GM19455 (cell line): ENCODE measurements around the gene MSI2.
"Not testable (repeated sequence)": the region's sequence is repeated elsewhere in the genome, so short reads cannot be mapped to it uniquely, and the experiment has no call there.

Experiments used
- ATAC-seq: cut with Tn5 transposase; IDR thresholded peaks from one replicate; pipeline ENCODE4 v1.9.1; 2021; ENCODE audit not compliant: unreplicated experiment

The MSI2 gene

DNA sequence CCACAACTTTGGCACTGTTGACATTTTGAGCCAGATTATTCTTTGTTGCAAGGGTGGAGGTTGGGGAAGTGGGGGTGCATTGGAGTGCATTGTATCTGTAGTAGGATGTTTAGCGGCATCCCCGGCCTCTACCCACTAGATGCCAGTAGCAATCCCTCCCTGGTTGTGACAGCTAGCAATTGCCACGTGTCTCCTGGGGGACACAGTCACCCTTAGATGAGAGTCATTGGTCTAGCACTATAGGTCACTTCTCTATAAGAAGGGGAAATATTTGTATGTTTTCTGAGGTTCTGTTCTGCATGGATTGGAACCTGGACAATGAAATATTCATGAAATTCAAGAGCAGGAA lies 32.4 kb downstream of the MSI2 start:
- no peak for ATAC-seq

DNA sequence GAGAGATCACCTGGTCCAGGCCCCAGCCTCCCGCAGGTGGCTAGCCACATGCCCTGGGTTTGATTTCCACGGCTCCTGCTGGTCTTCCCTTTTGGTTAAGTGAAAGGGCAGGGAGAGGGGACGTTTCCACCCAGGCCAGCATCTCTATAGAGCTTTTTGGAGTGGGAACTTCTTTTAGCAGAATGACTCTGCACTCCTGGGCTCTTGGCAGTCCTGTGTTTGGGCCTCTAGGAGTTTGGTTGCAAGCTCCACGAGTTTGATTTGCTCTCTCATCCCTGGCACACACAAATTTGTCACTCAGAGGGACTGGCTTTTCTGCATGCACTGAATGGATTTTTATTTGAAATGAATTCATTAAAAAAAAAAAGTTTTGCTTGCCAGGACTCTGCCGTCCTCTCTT lies 32.8 kb downstream of the MSI2 start:
- no peak for ATAC-seq

DNA sequence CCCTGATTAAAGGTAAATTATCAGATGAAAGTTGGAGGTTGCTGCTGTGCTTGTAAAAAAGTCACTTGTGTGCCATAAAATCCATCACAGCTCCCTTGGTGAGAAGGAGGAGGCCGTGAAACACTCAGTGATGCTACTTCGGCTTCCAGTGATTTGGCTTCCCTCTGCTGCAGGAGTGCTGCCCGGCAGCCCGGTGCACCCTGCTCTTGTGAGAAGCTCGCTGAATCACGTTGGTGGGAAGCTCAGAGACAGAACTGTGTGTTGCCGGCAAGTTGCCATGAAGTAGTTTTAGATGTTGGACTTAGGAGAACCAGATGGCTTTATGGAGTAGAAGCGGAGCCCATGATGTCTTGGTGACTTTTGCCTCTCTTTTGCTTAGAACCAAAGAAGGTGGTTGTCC lies 33.3 kb downstream of the MSI2 start:
- no peak for ATAC-seq

DNA sequence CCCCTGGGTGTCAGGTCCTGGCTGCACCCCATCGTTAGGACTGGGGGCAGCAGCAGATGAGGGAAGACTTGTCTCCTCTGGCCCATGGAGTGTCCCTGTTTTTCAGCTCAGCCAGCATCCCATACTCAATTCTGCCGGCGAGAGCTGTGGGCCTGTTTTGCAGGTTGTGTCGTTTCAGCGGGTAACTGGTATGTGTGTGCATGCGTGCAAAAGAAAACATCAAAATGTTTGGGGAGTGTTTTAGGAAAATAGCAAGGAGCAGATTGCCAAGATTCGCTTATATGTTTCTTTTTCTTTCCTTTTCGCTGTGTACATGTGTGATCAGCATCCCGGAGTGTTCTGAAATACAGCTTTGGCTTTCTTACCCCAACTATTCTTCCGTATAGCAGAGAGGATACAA lies 34.7 kb downstream of the MSI2 start:
- ATAC-seq: no peak

DNA sequence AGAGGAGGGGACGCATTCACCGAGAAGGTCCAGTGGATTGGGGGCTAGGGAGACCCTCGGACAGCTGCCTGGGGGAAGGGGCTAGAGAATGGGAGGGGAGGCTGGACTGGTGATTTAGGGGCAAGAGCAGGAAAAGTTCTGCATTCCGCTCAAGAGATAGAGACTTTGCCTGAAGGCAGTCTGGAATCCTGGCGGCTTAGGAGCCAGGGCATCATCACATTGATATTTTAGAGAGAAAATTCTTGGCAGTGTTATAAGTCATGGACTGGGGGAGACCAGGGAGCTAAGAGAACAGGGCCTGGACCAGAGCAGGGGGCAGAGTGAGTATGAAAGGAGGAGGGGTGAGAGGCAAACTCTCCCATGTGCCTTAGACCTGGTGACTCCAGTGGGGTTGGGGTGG lies 35.8 kb downstream of the MSI2 start:
- ATAC-seq: no peak

DNA sequence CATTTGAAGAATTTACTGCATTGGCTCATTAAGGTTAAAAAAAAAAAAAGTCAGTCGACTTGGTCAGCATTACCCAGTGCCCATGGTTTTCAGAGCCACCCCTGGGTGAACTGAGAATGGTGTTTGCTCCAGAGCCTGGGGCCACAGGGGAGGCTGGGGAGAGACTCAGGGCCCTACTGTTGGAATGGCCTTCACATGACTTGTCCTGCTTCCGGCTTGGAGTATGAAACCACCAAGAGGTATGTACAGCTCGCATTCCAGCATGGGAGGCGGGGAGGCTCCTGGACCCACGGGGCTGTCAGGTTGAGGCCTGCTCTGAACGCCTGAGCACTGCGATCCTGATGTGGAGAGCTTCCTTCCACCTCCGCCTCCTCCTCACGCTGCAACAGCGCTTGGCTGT lies 36.8 kb downstream of the MSI2 start:
- no peak for ATAC-seq

DNA sequence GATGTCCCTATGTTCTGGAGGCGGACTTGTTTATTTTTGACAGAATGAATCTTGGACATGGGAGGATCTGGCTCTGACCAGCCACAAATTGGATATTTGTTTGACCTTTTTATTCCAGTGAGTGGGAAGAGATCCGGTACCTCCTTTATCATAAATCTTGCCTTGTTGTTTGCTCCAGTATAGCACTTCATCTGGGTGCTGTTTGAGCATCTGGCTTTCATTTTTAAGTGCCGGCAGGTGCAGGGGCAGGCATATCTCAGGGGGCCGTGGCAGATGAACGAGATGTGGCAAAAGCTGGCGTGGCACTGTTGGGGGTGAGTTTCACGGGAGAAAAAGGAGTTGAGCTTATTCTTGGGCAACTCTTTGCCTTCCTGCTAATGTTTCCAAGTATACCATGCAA lies 37.8 kb downstream of the MSI2 start:
- no peak for ATAC-seq

DNA sequence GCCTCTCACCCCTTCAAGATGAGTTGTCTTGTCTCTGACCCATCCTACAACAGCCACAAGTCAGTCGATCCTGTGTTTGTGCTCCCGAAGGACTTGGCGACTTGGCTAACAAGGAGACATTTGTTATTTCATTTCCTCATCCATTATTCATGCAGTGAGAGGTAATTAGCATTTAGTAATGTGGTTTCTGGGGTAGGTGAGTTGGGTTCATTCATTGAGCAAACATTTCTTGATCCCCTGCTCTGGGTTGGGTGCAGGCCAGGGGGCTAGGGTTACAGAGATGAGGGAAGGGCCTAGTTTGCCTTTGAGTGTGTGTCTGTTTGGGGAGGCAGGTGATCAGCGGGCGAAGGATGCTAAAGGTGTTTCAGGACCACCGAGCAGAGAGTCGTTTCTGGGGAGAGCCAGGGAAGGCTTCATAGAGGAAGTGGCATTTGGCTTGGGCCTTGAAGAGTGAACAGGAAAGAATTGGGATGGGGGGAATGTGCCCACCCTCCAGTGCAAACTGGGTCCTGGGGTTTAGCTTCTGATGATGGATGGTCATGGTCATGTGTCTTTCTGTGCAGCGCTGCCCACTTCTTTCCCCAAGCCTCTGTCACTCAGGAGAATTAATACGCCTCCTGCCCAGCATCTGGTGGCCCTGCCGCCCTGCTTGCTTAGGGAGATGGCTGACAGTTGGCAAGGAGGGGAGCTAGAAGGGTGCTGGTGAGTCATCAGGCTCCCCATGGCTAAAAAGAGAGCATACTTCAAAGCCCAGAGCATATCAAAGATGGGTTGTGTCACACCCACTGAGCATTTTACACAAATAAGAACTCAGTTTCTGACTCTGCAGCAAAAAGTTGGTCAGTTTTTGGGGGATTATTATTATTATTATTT lies 38.5 kb downstream of the MSI2 start:
- ATAC-seq: no peak

DNA sequence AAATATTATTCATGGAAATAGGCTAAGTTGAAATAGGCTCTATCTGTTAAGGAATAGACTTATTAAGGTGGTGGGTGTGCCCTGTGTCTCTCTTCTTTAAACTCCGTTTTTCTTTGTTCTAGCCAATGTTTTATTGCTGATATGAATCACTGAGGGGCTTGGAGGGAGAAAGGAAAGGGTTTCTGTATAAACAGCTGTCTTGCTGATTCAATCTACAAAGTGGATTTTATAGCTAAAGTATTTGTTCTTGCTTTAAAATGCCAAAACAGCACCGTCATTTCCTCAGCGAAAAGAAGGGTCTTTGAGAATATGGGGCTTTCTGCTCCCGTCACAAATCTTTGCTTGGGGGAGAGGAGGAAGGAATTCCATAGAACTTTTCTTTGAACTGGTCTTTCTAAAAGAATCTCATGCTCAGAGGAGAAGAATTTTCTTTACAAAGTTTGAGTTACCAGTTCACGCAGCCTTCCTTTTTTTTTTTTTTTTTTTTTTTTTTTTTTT lies 39.3 kb downstream of the MSI2 start:
- ATAC-seq: no peak

DNA sequence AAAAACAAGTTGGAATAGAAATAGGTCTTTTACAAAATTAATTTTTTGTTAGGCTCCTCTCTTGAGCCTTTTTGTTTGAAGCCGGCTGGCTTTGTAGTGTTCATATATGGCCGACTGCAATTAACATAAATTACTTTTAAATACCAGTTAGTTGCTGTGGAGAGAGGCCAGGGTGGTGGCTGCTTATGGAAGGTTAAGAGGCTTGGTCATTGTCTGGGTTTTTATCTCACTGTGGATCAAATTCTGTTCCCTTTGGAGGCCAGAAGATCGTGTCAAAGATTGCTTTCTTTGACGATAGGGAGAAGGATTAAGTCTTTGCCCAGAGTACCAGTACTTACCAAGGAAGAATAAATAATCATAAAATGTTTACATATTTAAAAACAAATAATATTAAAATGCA lies 39.9 kb downstream of the MSI2 start:
- no peak for ATAC-seq

DNA sequence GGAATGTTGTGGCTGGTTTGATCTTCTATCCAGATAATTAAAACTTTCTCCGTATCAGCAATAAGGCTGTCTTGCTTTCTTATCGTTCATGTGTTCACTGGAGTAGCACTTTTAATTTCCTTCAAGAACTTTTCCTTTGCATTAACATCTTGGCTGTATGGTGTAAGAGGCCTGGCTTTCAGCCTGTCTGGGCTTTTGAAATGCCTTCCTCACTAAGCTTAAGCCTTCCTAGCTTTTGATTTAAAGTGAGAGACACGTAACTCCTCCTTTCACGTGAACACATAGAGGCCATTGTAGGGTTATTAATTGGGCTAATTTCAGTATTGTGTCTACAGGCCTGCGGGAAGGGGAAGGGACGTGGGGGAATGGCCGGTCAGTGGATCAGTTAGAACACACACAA lies 42.9 kb downstream of the MSI2 start:
- ATAC-seq: no peak

DNA sequence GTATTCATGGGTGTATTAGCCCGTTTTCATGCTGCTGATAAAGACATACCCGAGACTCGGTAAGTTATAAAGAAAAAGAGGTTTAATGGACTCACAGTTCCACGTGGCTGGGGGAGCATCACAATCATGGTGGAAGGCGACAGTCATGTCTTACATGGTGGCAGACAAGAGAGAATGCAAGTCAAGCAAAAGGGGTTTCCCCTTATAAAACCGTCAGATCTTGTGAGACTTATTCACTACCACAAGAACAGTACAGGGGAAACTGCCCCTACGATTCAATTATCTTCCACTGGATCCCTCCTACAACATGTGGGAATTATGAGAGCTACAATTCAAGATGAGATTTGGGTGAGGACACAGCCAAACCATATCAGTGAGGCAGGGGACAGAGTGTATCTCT lies 44.3 kb downstream of the MSI2 start:
- not testable (repeated sequence) for ATAC-seq

DNA sequence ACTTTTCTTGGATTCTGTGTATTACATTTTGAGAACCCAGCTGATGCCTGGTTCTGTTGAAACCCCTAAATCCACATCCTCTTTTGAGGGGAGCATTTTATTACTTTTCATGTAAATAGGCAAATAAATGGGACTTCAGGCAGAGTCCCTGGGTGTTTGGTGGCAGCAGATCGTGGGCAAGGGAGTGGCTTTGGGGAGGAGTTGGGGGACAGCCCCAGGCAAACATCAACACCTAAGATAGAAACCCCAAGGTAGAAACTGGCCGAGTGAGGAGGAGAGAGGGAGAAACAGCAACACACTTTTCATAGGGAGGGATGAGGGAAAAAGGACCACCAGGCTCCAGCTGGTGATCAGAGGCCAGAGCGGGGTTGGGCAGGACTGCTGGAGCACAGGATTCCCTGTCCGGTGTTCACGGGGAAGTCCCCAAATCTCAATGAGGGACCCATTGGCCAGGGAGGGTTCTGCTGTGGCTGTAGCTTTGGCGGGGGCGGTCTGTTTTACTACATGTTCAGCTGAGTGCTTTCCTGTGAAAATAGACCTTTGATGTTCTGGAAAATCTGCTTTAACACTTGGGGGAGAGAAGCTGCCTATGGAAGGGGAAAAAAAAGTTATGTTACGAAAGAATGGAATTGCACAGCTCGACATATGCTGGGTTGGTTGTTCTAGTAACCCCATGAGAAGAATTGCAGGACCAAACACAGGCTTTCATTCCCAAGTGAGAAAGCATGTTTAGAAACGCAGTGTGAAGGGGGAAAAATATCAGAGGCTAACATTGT lies 46.6 kb downstream of the MSI2 start:
- ATAC-seq: no peak

DNA sequence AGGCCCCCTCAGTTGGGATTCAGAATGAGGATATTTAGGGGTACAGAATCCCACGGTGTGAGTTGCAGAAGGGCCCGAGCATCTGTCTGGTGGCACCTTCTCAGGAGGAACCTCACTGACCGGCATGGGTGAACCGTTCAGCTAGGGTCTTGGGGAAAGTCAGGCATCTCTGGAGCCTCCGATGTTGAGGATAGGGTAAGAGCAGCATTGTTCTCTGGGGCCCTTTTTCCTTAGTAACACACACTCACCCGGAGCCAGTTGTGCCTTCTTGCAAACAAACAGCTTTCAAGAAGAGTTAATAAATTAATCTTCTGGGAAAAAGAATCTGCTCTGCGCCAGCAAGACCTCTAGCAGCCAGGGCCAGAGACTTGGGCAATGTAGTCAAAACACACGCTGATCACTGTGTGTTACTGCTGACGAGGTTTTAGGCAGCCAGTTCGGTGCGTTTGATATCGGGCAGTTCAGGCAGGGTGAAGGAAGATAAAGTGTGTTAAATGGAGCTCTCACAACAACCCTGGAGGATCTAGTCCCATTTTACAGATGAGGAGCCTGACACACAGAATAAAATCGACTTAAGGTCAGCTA lies 48.9 kb downstream of the MSI2 start:
- ATAC-seq: no peak

DNA sequence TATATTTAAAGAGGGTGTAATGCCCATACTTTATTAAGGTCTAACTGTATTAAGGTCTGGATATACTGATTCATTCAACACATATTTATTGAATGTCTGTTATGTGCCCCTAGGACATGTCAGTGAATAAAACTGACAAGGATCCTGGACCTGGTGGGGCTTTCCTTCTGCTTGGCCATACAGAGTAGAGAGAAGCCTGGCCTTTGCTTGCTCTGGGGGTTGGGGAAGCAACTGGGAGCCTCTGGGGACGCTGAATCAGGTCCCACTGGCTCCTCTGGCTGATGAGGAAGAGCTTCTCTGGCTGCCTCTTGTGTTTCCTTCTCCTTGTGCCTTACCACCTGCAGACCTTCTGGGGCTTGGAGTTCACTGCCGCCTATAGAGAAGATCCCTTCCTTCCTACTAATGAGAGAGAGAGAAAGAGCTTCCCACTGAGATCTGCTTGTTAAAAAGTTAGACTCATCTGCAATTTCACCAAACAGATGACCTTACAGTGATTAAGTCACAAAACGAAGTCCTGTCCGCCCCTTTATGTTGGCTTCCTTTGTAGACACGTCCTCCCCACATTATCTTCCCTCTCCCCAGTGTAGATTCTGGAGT lies 49.7 kb downstream of the MSI2 start:
- no peak for ATAC-seq

DNA sequence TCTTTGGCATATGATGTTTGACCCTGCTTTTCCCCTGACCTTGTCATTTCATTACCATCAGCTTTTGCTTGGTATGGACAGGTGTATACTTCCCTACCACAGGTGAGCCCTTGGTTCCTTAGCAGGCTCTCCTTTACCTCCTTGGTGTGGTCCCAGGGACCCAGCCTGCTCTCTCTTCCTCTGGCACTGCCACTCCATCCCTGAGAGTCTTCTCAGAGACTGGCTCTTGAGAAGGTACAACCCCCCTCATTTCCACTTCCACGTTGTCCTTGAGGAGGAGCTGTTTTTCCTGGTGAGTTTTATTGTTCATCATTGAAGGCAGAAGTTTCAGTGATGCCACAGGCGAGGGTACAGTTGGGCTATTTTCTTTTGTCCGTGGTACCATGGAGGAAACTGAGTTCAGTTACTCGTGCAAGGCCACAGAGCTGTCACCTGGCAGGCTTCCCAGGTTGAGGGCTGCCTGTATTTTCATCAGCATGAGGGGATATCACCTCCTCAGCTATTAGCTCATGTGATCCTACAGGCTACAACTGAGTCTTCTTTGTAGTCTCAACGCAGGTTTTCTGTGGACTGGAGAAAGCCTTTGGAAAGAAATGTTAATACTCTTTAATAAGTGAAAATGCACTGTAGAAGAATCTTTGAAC lies 52.3 kb downstream of the MSI2 start:
- ATAC-seq: no peak

DNA sequence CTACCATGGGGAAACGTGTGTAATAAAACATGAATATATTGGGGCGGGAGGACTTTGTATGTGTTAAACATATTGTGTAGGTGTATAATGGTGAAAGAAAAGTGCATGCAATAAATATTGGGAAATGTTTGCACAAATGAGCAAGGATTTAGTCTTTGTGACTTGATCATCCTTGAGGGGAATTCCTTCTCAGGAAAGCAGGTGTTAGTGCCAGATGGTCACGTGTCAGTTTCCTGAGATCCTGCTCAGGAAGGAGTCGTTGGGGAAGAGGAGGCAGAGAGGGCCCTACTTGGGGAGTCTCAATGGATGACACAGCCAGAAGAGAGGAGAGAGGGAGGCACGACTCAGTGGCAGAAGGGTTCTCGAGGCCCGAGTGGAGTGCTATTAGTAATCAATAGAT lies 53.2 kb downstream of the MSI2 start:
- ATAC-seq: no peak

DNA sequence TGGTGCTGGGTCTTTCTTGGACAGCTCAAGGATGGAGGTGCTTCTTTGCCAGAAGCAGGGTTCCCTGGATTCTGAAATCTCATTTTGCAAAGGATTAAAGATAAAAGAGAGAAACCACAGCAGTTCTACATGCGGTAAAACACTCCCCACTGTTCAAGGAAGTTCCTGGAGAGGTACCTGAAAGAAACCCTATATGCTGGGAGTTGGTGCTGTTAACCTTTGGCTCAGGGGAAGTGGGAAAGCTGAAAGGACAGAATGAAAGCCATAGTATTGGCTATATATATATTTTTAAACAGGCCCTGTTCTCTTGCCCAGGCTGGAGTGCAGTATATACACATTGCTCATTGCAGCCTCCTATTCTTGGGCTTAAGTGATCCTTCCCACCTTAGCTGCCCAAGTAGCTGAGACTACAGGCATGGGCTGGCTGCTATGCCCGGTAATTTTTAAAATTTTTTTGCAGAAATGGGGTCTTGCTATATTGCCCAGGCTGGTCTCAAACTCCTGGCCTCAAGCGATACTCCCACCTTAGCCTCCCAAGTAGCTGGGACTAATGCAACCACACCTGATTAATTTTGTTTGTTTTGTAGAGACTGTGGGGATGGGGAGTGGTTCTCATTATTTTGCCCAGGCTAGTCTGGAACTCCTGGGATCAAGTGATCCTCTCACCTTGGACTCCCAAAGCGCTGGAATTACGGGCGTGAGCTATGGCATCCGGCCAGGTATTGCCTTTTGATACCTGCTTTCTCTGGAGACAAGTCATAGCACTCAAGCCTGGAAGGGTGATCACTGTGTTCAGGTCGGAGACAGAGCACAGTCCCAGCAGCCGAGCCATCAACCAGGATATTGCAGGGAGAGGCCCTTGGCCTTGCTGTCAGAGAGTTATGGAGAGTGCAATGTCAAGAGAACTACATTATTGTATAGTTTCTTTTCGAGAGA lies 55.2 kb downstream of the MSI2 start:
- ATAC-seq: no peak

DNA sequence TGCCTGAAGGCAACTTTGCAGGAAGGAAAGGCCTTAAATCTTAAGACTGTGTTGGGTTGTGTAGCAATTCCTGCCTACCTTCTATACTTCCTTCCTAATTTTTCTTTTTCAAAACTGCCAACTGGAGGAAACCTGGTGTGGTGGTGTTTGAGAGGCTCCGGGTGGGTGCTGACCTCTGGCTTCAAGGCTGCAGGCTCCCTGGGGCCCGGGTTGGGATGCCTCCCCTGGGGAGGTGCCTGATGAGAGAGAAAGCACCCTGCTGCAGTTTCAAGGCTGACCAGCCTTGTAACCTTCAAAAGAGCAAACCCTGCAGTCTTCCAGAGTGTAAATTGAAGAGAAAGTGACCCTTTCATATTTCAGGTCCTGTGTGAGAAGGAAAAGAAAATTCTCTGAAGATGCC lies 55.9 kb downstream of the MSI2 start:
- no peak for ATAC-seq
